NCI-H1092 treated with DMSO at 0.1 percent for 48 hours (cell line): Measurements from ENCODE around the gene CARD8.
A peak's percentile ranks its signal among the peaks of the same experiment; 100 is the strongest.

Source experiments
- DNase-seq: peaks from one replicate; lab custom pipeline; 2025; lab: John Stamatoyannopoulos, UW

The CARD8 gene

GRCh38 chr19:48170817-48171347, 84.8 kb downstream of the CARD8 start:
- DNase-seq, result peak; percentile 50

- peak; percentile 91 for DNase-seq
These were observed 85.5 kb downstream of the CARD8 start, which contains the start of the genes LIG1 and ZSWIM9 for GRCh38 chr19:48169939-48170803. Gene LIG1 (minus strand): TSS chr19:48170344. CDS start chr19:48165566, 4,778 bp downstream. Gene ZSWIM9 (plus strand): TSS chr19:48170680. CDS start chr19:48171803, 1,123 bp downstream.

GRCh38 chr19:48169578-48169938, 86.2 kb downstream of the CARD8 start:
- DNase-seq, result peak; percentile 51

GRCh38 chr19:48168689-48169088, 87.0 kb downstream of the CARD8 start:
- DNase-seq, result no peak

GRCh38 chr19:48158210-48158790, 97.4 kb downstream of the CARD8 start:
- no peak for DNase-seq
